Measurements from ENCODE around the gene PROKR2. TPM values are rescaled to one million over a fixed set of nuclear protein-coding genes. Genes with fewer than 3 reads are reported as not detected.

Gene PROKR2
- total RNA-seq, 4 donors from 2014 or later: 0.83 TPM; not detected in 3

- Histone ChIP-seq H3K9me3 (no peaks in the 10 kb centered on the region), H3K27ac (no peak overlapping the region), H3K36me3 (no peaks in the 10 kb centered on the region), H3K27me3 (no peaks in the 10 kb centered on the region), H3K4me3 (no peak overlapping the region), H3K4me1 (no peaks in the 10 kb centered on the region)
- DNase-seq: no peak
- TF ChIP-seq POLR2A (IDR thresholded peaks at IDR 0.05): no peak
- TF ChIP-seq CTCF (IDR thresholded peaks at IDR 0.05): no peak
- intact Hi-C loops (cut with DNase I; ENCODE audit: low total_unique reads): loop anchor here (5.0 kb wide), 1 partner anchor 873 kb away; no protein-coding TSS in a partner anchor
These were observed 46.2 kb downstream of the PROKR2 start for GRCh38 chr20:5270603-5271002.

- H3K27ac ChIP-seq: no peak overlapping the region
- H3K9me3 ChIP-seq: no peaks in the 10 kb centered on the region
- intact Hi-C loops (cut with DNase I; ENCODE audit: low total_unique reads): no loop called here
- H3K4me3 ChIP-seq: no peak overlapping the region
- TF ChIP-seq CTCF (IDR thresholded peaks at IDR 0.05): no peak
- no peak for TF ChIP-seq POLR2A (IDR thresholded peaks at IDR 0.05)
- no peaks in the 10 kb centered on the region for H3K36me3 ChIP-seq
- DNase-seq: no peak
- no peaks in the 10 kb centered on the region for H3K4me1 ChIP-seq
- no peaks in the 10 kb centered on the region for H3K27me3 ChIP-seq
These were observed 48.3 kb downstream of the PROKR2 start for GRCh38 chr20:5268449-5268848.

- intact Hi-C loops (cut with DNase I; ENCODE audit: low total_unique reads): no loop called here
- no peak for DNase-seq
- no peaks in the 10 kb centered on the region for H3K27me3 ChIP-seq
- TF ChIP-seq CTCF (IDR thresholded peaks at IDR 0.05) (no peak), POLR2A (IDR thresholded peaks at IDR 0.05) (no peak)
- no peak overlapping the region for H3K27ac ChIP-seq
- no peaks in the 10 kb centered on the region for H3K4me1 ChIP-seq
- no peaks in the 10 kb centered on the region for H3K9me3 ChIP-seq
- H3K4me3 ChIP-seq: no peak overlapping the region
- no peaks in the 10 kb centered on the region for H3K36me3 ChIP-seq
These were observed 49.7 kb downstream of the PROKR2 start for GRCh38 chr20:5267092-5267491.

Small RNA genes lying within 50 kb of the gene (small RNA-seq; reads per million reads assigned to genes)
- not detected for gene RNA5-8SP7

Other genes with a start within 250 kb of the PROKR2 start
- gene TMEM230, start 203.9 kb downstream of the PROKR2 start, total RNA-seq: 10 to 100 TPM; 66.1 to 94.1 (median 89.9) TPM
- gene PCNA, start 197.0 kb downstream of the PROKR2 start, total RNA-seq: 100 to 1,000 TPM in 1 of 4 donors, 10 to 100 TPM in 3; 43.0 to 112 (median 59.6) TPM
- 10 to 100 TPM; 22.5 to 66.6 (median 41.7) TPM for gene CDS2, start 189.9 kb downstream of the PROKR2 start, total RNA-seq